HG03342 (cell line): ENCODE results near the gene PARP15.
"Not testable (repeated sequence)": the region's sequence is repeated elsewhere in the genome, so short reads cannot be mapped to it uniquely, and the experiment has no call there.

ENCODE experiments used
- ATAC-seq: cut with Tn5 transposase; IDR thresholded peaks from one replicate; pipeline ENCODE4 v1.9.1; 2021; ENCODE audit warnings: mild to moderate bottlenecking, moderate library complexity; ENCODE audit not compliant: unreplicated experiment

The PARP15 gene

DNA sequence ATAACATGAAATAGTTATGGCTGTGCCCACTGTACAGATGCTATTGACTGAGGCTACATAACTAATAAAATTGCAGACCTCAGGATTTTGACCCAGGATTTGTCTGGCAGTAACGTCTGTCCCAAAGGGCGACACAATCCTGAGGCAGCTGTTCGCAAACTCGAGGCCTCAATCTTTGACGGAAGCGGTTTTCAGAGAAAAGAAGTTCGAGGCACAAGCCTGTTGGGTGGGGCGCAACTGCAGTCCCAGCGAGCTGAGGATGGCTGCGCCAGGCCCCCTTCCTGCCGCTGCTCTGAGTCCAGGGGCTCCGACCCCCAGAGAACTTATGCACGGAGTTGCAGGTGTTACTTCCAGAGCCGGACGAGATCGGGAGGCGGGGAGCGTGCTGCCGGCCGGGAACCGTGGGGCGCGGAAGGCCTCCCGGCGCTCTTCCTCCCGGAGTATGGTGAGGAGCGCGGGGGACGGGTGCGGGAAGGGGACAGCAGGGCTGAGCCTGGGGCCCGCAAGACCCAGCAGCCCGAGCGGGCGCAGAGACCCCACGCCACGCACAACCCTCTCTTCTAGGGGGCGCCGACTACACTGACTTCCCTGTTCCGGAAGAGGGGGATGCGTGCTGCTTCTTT is at the start of gene PARP15:
Gene PARP15, plus strand, starts transcription at position 242 of the 623 bp plus-strand sequence. Its CDS starts 18 bp downstream, at position 260.
- ATAC-seq: no peak

DNA sequence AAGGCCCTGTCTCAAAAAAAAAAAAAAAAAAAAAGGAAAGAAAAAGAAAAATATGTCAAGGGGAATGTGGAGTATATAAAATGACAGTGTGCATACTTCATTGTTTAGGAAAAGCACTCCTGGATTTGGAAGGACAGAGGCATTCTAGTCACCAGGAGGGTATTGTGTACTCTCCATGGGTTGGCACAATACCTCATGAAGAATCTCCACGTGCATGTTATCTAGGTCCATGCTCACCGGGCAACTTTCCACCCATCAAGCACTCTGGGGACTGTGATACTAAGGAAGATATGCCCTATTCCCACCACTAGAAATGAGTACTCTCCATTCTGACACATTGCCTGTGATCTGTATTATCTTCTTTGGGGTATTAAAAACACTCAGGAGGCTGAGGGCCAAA is 47.3 kb upstream of the PARP15 start:
- ATAC-seq: no peak

DNA sequence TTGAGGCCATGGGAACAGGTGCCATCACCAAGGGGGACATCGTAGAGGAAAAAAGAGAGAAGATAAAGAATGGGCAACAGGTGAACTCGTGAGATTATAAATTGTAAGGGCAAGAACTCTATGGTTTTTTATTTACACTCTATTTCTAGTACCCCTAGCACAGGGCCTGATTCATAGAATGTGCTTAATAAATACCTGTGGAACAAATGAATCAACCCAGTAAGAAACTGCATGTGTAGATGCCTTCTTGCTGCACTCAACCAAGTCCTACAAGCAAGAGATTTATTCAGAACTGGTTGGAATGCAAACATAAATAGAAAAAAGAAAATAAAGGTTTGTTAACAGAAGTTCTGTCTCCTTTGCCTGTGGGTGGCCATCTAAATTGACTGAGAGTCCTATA is 44.0 kb upstream of the PARP15 start:
- no peak for ATAC-seq

DNA sequence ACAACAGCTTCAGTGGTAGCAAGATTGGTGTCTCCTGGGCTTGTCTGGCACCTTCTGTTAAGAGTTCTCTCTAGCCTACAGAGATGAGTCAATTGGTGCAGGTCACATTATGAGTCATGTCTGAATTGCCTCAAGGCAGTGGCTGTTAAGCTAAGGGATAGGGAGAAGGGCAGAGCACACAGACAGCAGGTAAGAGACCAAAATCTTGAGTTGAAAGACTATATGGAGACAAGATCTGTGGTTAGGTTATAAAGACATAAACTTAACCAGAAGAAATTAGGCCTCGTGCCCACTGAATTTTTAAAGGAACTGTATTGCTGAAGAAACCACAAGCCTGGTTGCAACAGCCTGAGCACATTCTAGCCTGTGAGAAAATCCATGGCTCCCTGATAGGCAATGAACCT is 43.5 kb upstream of the PARP15 start:
- peak; percentile 99 for ATAC-seq

DNA sequence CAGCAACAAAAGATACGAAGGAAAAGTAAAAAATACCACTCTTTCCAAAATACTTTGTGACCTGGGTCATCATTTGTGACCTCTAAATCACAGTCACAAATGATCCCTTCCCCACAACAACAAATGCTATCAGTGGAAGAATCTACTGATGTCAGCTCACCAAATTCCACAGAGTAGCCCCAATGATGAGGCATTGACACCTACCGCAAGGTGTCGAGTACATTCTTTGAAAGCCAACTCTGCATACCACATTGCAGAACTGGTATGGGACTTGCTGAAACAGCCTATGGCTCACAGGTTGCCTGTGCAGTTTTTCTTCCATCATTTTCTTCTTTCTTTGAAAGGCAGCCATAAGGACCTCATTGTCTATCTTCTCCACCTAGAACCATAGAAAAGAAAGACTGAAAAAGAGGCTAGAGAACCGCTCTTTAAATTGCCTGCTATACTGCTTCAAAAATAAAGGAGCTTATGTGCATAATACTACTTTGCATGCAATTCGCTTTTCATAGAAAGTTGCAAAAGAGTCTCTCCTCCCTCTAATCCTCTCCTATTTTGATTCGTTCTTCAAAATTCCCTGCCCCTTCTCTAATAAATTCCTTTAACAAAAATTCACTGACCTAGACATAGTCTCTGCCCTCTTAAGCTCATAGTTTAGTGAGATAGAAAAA is 41.4 kb upstream of the PARP15 start:
- ATAC-seq: no peak

DNA sequence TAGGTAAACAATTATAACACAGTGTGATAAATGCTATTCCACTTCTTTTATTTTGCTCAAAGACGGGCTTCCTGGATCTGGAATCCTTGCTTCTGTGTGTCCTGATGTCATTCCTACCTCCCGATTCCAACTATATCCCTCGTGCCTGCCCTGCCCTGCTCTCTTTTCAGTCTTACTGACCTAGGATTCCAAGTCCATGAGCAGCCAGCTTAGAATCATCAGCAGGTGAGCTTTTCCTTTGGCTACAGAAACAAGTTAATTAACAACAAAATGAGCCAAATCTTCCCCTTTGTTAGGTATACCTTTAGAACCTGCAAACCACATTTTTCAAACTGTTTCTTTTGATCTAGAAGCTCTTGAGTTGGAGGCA is 40.8 kb upstream of the PARP15 start:
- no peak for ATAC-seq

DNA sequence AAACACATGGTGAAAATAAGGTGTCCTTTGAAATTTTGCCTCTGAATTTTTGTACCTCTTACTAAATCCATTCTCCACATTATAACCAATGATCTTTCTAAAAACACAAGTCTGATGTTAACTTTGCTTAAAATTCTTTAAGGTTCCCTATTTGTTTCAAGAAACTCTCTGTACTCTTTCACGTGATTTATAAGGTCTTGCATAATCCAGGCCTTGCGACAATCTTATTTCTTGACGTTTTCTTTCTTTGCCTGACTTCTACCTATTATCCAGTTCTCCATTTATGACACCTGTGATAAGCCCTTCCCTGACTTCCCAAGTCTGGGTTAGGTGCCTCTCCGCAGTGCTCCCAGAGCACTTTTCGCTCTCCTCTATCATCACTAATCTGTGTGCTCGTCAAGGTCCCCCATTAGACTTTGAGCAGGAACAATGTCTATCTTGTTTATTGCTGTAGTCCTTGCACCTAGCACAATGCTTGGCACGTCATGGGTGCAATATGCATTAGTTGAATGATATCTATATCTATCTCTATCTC is 38.4 kb upstream of the PARP15 start:
- ATAC-seq: no peak

DNA sequence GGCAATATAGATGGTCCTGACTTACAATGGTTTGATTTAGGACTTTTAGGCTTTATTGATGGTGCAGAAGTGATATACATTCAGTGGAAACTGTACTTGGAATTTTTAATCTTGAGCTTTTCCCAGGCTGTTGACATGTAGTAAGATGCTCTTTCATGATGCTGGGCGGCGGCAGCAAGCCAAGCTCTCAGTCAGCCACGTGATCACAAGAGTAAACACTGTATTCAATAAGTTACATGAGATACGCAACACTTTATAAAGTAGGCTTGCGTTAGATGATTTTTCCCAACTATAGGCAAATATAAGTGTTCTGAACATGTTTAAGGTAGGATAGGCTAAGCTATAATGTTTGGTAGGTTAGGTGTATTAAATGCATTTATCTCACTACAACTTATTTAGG is 31.3 kb upstream of the PARP15 start:
- no peak for ATAC-seq

DNA sequence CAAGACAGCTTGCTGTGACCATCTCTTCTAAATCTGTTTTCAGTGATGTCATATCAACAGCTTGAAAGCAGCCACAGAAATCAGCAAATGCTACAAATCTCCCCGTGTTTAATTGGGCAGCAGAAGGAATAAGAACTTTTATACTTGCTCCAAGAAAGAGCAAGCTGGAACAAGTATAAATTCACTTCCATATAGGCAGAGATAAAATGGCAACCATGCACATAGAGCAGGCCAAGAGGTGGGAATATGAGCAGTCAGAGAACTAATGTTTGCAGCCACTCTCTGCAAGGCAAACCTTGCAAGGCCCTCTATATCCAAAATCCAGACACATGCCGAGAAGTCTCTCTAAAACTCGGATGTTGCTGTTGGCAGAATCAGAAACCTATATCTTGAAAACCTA is 29.4 kb upstream of the PARP15 start:
- no peak for ATAC-seq

DNA sequence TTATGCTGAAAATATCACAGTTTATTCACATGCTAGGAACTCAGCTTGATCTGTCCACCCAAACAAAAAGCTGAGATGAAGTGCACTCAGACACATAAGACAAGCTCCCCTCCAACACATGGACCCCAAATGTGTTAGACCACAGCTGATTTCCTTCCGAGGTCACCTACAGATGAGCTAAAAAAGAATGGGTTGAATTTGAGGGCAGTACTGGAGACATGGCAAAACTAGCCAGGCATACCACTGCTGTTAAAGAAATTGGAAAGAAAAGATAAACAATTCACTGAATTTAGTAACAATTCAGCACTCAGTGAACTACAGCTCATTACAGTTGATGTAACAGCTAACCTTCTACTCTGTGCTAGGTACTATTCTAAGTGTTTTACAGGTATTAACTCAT is 28.8 kb upstream of the PARP15 start:
- no peak for ATAC-seq

DNA sequence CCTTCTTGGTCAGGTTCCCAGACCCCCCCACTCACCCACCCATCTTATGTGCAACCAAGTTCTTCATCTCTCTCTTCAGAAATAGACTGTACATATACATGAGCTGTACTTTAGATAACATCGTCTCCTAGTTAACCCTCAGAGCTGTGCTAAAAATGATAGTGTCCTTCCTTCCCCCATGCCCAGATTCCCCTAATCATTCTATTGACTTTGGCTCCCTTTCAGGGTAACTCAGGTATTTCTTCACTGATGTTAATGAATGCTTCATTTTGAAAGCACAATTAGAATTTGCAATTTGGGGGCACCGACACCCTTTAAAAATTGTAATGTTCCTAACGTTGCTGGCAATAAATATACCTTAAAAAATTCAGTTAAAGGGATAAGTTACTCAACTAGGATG is 24.3 kb upstream of the PARP15 start:
- ATAC-seq: no peak

DNA sequence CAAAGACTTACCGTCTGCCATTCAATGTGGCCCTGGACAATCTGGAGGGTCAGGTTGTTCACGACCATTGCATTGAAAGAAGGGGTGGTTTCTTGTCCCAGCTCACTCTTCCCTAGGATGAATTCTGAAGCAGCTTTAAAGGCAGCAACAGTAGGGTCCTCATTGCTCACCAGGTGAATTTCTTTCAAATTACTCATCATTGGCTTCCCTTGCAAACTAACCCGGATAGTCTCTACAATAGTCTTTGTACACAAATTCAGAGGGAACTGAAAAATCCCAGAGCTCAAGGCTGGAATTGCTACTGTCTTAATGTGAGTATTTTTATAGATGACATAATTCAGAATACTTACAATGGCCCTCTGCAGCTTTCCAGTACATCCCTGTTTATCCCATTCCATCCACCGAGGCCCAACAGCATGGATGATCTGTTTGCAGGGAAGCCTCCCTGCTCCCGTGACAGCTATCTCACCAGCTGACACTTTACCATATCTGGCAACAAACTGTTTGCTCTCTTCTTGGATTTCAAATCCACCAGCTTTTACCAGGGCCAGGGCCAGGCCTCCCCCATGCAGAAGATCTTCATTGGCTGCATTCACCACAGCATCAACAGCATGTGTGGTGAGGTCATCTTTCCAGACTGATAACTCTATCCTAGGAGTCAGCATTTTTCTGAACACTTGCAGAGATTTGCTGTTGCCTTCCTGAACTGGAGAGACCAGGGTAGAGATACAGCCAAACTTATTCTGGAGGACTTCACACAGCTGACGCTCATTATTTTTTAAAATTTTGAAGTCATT is 22.0 kb upstream of the PARP15 start:
- ATAC-seq: no peak

DNA sequence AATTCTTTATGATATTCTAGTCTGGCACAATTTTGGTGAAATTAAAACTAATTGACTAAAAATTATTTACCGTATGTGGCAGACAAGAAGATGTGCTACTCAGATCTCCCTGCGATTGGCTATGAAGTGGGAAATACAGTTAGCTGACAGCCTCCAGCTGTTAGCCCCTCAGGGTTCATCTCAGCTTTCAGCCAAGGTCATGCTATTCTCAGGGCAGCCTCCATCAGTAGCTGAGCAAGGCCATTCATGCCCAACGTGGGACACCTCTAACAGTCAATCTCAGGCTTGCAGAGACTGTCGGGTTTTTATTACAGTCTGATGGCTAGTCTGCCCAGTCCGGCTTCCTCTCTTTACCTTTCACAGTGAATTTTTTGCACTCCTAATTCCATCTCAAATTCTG is 20.1 kb upstream of the PARP15 start:
- no peak for ATAC-seq

DNA sequence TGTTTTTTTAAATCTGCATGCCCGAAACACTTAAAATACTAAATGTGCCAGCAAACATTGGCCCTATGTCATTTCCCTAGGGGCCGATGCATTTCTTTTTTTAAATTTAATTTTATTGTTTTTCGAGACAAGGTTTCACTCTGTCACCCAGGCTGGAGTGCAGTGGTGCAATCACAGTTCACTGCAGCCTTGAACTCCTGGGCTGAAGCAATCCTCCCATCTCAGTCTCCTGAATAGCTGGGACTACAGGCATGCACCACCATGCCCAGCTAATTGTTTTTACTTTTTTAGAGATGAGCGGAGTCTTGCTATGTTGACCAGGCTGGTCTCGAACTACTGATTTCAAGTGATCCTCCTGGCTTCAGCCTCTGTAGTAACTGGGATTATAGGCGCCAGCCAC is 18.8 kb upstream of the PARP15 start:
- no peak for ATAC-seq

DNA sequence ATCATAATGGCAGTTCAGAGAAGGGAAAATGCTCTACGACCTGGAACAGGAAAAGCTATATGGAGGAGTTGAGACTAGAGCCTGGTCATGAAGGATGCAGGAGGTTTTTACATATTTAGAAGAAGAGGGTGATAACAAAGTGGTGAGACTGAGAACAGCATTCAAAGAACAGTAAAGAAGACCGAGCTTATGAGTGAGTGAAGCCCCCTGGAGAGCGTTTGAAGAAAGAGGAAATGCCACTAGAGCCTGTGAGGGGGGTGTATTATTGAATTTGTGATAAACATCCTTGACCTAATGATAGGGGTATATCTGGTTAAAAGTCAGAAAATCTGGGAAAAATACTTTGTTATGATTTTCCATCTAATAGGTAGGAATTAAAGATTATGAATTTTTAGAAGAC is 17.5 kb upstream of the PARP15 start:
- no peak for ATAC-seq

DNA sequence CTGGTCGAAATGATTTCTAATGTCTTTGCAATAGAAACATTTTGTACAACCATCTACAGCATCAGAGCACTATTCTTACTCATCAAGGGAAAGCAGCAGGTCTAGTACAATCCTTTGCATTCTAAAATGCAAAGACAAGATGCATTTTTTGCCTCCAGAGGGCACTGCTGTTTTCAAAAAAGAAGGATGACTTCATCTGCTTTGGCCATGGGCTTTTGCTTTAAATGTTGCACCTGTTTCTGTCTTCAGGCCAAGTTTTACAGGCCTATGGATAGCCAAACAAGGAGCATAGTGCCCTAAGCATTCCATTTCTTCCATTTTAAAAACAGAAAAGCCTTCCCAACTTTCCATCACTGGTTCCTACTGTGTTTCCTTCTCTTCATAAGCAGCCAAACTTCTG is 16.8 kb upstream of the PARP15 start:
- ATAC-seq: peak; percentile 38

DNA sequence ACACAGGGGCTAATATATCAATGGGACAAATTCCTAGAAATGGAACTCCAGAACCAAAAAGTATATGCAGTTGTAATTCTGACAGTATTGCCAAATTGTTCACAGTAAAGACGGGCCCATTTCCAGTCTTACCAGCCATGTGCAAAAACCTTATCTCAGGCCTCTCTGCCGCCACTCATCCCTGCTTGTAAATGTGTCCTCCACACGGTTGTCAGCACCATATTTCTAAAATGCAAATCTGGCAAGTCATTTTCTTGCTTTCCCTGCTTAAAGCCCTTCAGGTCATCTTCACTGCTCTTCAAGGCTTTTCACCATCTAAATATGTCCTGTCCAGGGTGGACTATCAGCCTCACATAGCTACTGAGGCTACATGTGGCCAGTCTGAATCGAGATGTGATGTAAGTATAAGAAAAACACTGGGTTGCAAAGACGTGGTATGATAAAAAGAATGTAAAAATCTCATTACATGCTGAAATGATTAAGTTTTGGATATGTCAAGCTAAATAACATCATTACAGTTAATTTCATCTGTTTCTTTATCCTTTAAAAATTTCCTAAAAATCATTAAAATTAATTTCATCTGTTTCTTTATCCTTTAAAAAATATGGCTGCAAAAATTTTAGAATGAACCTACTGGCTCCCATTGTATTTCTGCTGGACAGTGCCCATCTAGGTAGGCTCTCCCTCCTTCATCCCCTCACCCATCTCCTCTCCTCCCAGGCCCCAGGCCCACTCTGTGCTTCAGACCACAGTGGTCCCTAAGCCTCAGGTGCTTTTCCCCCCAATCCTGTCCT is 14.3 kb upstream of the PARP15 start:
- ATAC-seq: no peak

DNA sequence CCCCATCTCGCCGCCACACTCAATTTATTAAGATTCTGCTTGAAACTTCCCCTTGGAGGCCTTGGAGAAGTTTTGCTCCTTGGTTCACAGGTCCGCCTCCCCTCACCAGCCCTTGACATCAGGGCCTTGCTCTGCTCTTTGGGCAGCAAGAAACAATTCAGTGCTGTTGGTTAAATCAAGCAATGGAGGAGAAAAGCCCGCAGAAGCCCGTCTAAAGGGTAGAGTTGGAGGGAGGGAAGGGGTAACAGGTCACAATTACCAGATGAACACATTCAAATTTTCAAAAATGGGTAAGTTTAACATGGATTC is 13.8 kb upstream of the PARP15 start:
- ATAC-seq: no peak

DNA sequence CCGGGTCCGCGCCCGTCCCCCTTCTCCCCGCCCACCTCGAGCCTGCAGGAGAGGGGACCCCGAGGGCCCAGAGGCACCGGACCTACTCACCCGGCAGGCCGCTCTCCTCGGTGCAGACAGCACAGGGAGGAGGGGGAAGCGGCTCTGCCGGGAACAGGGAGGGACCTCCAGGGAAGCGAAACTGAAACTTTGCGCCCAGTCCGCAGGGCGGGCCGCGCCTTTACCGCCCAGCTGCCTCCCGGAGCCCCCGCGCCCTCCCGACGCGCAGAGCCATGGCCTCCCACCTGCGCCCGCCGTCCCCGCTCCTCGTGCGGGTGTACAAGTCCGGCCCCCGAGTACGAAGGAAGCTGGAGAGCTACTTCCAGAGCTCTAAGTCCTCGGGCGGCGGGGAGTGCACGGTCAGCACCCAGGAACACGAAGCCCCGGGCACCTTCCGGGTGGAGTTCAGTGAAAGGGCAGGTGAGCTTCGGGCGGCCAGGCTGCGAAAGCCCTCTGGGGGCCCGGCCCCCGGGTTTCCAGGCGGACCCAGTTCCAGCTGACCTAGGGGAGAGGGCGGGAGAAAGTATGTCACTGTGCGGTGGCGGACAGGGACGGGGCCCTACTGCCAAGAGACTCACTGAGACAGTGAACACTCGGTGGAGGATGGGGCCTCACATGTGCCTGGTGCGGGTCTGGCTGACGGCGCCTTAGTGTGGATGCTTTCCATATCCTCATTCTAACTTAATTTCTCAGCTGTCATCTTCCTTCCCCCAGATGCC is 13.1 kb upstream of the PARP15 start, which contains the start of the genes DTX3L and PARP9:
Gene DTX3L, plus strand, starts transcription at position 184 of the 758 bp plus-strand sequence. Its CDS starts 89 bp downstream, at position 273.
Gene PARP9, minus strand, starts transcription at position 146 of the 758 bp plus-strand sequence. CDS start 4,680 bp downstream, outside the sequence.
- peak; percentile 72 for ATAC-seq

DNA sequence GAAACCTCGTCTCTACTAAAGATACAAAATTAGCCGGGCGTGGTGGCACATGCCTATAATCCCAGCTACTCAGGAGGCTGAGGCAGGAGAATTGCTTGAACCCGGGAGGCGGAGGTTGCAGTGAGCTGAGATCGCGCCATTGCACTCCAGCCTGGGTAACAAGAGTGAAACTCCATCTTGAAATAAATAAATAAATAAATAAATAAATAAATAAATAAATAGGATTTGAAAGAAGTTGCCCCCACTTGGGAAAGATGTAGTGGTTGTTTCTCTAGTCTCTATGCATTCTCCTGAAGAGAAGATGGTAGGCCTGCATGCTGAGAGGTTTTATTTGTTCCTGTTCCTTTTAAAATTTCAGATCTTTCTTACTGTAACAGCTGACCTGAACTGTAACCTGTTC is 9.3 kb upstream of the PARP15 start:
- ATAC-seq: not testable (repeated sequence)
